Measurements from ENCODE around the gene WDR36. TPM values are rescaled to one million over a fixed set of nuclear protein-coding genes. Genes with fewer than 3 reads are reported as not detected.

WDR36 gene
- polyA plus RNA-seq, 3 donors: 7.2 to 8.7 (median 8.2) TPM

DNA sequence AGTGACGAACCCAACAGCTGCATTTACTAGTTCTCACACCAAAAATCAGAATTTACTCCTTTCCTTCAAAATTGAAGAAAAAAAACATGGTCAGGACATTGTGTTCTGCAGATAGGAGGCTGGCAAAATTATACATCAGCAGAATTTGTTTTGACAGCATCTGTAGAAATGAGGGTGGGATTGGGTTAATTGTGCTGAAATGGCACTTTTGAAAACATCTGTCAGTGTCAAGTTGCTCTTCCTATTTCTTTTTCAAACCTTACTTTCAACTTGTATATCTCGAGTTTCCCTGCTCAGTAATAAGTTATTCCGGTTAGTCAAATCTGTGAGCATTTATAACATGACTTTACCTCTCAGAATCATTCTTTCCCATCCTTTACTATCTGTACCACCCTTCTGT, 19.8 kb downstream of the WDR36 start:
- H3K4me3 Mint-ChIP-seq: no peak overlapping the region
- Histone ChIP-seq H3K36me3 (replicated peaks in 1 of 2; ENCODE audit: control insufficient read depth in 1 of 2, insufficient read depth in 2 of 2, low read length in 2 of 2) (peaks cover 66 to 74% of the 10 kb centered on the region in 2 donors), H3K27ac (ENCODE audit: low read depth in 1 of 2, low read length in 2 of 2) (no peak overlapping the region), H4K20me1 (ENCODE audit: insufficient read depth, low read length) (no peaks in the 10 kb centered on the region), H3K9ac (ENCODE audit: insufficient read depth, low read length, poor library complexity, severe bottlenecking) (no peak overlapping the region), H2AFZ (ENCODE audit: insufficient read depth, low read depth, low read length, poor library complexity, severe bottlenecking) (no peak overlapping the region), H3K4me3 (replicated peaks in 1 of 3; ENCODE audit: low read depth in 2 of 3, low read length in 3 of 3) (no peak overlapping the region), H3K27me3 (ENCODE audit: control insufficient read depth in 2 of 2, insufficient read depth in 2 of 2, low read length in 2 of 2) (no peaks in the 10 kb centered on the region), H3K9me3 (replicated peaks in 1 of 2; ENCODE audit: control insufficient read depth in 1 of 2, insufficient read depth in 1 of 2, low read length in 2 of 2) (no peaks in the 10 kb centered on the region), H3K79me2 (ENCODE audit: insufficient read depth, low read length) (no peaks in the 10 kb centered on the region), H3K4me2 (replicated peaks; ENCODE audit: extremely low read depth, low read length, poor library complexity, severe bottlenecking) (no peak overlapping the region), H3K4me1 (ENCODE audit: control insufficient read depth in 1 of 2, insufficient read depth in 2 of 2, low read length in 2 of 2) (peaks cover 9 to 12% of the 10 kb centered on the region in 2 donors)
- TF ChIP-seq, protein P1, sequence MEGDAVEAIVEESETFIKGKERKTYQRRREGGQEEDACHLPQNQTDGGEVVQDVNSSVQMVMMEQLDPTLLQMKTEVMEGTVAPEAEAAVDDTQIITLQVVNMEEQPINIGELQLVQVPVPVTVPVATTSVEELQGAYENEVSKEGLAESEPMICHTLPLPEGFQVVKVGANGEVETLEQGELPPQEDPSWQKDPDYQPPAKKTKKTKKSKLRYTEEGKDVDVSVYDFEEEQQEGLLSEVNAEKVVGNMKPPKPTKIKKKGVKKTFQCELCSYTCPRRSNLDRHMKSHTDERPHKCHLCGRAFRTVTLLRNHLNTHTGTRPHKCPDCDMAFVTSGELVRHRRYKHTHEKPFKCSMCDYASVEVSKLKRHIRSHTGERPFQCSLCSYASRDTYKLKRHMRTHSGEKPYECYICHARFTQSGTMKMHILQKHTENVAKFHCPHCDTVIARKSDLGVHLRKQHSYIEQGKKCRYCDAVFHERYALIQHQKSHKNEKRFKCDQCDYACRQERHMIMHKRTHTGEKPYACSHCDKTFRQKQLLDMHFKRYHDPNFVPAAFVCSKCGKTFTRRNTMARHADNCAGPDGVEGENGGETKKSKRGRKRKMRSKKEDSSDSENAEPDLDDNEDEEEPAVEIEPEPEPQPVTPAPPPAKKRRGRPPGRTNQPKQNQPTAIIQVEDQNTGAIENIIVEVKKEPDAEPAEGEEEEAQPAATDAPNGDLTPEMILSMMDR (IDR thresholded peaks at IDR 0.05): no peak
- WGBS (ENCODE audit: insufficient coverage): 100% methylated on average over 2 of the region's 3 CpGs
- DNase-seq: no peak
- intact Hi-C loops (cut with micrococcal nuclease): no loop called here
- H3K27me3 Mint-ChIP-seq (ENCODE audit: low read depth in 3 of 3): no peaks in the 10 kb centered on the region
- H3K36me3 Mint-ChIP-seq: peaks cover 50 to 56% of the 10 kb centered on the region in 2 donors
- no peaks in the 10 kb centered on the region for H3K9me3 Mint-ChIP-seq
- no peak overlapping the region for H3K27ac Mint-ChIP-seq
- peaks cover 22% of the 10 kb centered on the region for H3K4me1 Mint-ChIP-seq

DNA sequence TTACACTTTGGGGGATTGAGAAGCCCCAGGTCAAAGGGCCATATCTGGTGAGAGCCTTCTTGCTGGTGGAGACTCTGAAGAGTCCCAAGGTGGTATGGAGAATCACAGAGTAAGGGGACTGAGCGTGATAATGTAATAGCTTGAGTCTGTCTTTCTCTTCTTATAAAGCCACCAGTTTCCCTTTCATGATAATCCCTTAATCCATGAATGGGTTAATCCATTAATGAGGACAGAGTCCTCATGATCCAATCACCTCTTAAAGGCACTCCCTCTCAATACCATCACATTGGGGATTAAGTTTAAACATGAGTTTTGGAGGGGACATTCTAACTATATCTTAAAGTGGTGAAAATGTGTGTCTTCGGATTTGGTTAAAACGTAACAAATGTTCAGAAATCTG, 21.5 kb downstream of the WDR36 start:
- H3K4me2 ChIP-seq (replicated peaks; ENCODE audit: extremely low read depth, low read length, poor library complexity, severe bottlenecking): no peak overlapping the region
- no peaks in the 10 kb centered on the region for H3K79me2 ChIP-seq (ENCODE audit: insufficient read depth, low read length)
- peaks cover 13 to 17% of the 10 kb centered on the region in 2 donors for H3K4me1 ChIP-seq (ENCODE audit: control insufficient read depth in 1 of 2, insufficient read depth in 2 of 2, low read length in 2 of 2)
- no peaks in the 10 kb centered on the region for H3K27me3 Mint-ChIP-seq (ENCODE audit: low read depth in 3 of 3)
- H3K9ac ChIP-seq (ENCODE audit: insufficient read depth, low read length, poor library complexity, severe bottlenecking): no peak overlapping the region
- peaks cover 46 to 51% of the 10 kb centered on the region in 2 donors for H3K36me3 Mint-ChIP-seq
- H3K9me3 ChIP-seq (replicated peaks in 1 of 2; ENCODE audit: control insufficient read depth in 1 of 2, insufficient read depth in 1 of 2, low read length in 2 of 2): no peaks in the 10 kb centered on the region
- no peak overlapping the region for H3K4me3 Mint-ChIP-seq
- 90% methylated on average over 2 of the region's 3 CpGs for WGBS (ENCODE audit: insufficient coverage)
- no peak overlapping the region for H3K4me3 ChIP-seq (replicated peaks in 1 of 3; ENCODE audit: low read depth in 2 of 3, low read length in 3 of 3)
- H3K27ac Mint-ChIP-seq: no peak overlapping the region
- no peaks in the 10 kb centered on the region for H3K9me3 Mint-ChIP-seq
- TF ChIP-seq, protein P1 (IDR thresholded peaks at IDR 0.05): no peak
- intact Hi-C loops (cut with micrococcal nuclease): no loop called here
- peaks cover 18% of the 10 kb centered on the region for H3K4me1 Mint-ChIP-seq
- no peak overlapping the region for H2AFZ ChIP-seq (ENCODE audit: insufficient read depth, low read depth, low read length, poor library complexity, severe bottlenecking)
- H4K20me1 ChIP-seq (ENCODE audit: insufficient read depth, low read length): no peaks in the 10 kb centered on the region
- H3K27me3 ChIP-seq (ENCODE audit: control insufficient read depth in 2 of 2, insufficient read depth in 2 of 2, low read length in 2 of 2): no peaks in the 10 kb centered on the region
- no peak overlapping the region for H3K27ac ChIP-seq (ENCODE audit: low read depth in 1 of 2, low read length in 2 of 2)
- no peak for DNase-seq
- H3K36me3 ChIP-seq (replicated peaks in 1 of 2; ENCODE audit: control insufficient read depth in 1 of 2, insufficient read depth in 2 of 2, low read length in 2 of 2): peaks cover 66 to 74% of the 10 kb centered on the region in 2 donors

Measured in CD14-positive monocyte (primary cell).